PC-9 (cell line): ENCODE measurements around the gene ACVR1. TPM values are rescaled to one million over a fixed set of nuclear protein-coding genes. Genes with fewer than 3 reads are reported as not detected.

Experiments
- BruUV-seq: library from RNA; stranded (reverse); fragments of 400-500 nt; replicated peaks from 2 replicates; lab custom pipeline; 2021; lab: Mats Ljungman, UMichigan
- CTCF ChIA-PET: fragments of 300-600 bp; sonication (Branson Sonifier 250); formaldehyde crosslinking; loops from one replicate; lab custom pipeline; 2022; ENCODE audit warnings: antibody characterized with exemption; lab: Charles Lee
- POLR2A ChIA-PET: fragments of 300-600 bp; sonication (Branson Sonifier 250); formaldehyde crosslinking; loops from one replicate; lab custom pipeline; 2022; ENCODE audit warnings: antibody characterized with exemption; ENCODE audit not compliant: unreplicated experiment; lab: Charles Lee
- DNase-seq, 2 experiments: peaks; one replicate each; pipeline versions ENCODE4 v3.0.0 to v3.0.0-alpha.2; 2015 to 2022; ENCODE audit warnings: mixed read lengths in 1 of 2
- H2AFZ ChIP-seq: fragments of 200-600 bp; sonication (generic); 2 replicates; pipeline ENCODE4 v1.8.1; 2017; ENCODE audit warnings: antibody characterized with exemption
- H3F3A ChIP-seq: fragments of 200-600 bp; sonication (generic); 2 replicates; pipeline ENCODE4 v1.8.1; 2017; ENCODE audit warnings: antibody characterized with exemption, mild to moderate bottlenecking, low read depth; ENCODE audit not compliant: insufficient read depth
- H3K27ac ChIP-seq: fragments of 200-600 bp; sonication (generic); 2 replicates; pipeline ENCODE4 v1.6.1; 2016; ENCODE audit warnings: mixed run types
- H3K27me3 ChIP-seq: fragments of 200-600 bp; sonication (generic); 2 replicates; pipeline ENCODE4 v1.6.1; 2016; ENCODE audit warnings: low read depth, mixed run types; ENCODE audit not compliant: insufficient read depth
- H3K36me3 ChIP-seq: fragments of 200-600 bp; sonication (generic); 2 replicates; pipeline ENCODE4 v1.6.1; 2016; ENCODE audit warnings: low read depth, mixed run types
- H3K4me1 ChIP-seq: fragments of 200-600 bp; sonication (generic); replicated peaks from 2 replicates; pipeline ENCODE4 v1.6.1; 2016; ENCODE audit warnings: mixed run types; ENCODE audit not compliant: insufficient read depth
- H3K4me2 ChIP-seq: fragments of 200-600 bp; sonication (generic); 2 replicates; pipeline ENCODE4 v1.6.1; 2017; ENCODE audit warnings: mixed run types
- H3K4me3 ChIP-seq: fragments of 200-600 bp; sonication (generic); 2 replicates; pipeline ENCODE4 v1.6.1; 2016; ENCODE audit warnings: mixed run types
- H3K79me2 ChIP-seq: fragments of 200-600 bp; sonication (generic); 2 replicates; pipeline ENCODE4 v1.6.1; 2017; ENCODE audit warnings: low read depth, mixed run types
- H3K9me2 ChIP-seq: fragments of 200-600 bp; sonication (generic); 2 replicates; pipeline ENCODE4 v1.8.1; 2017; ENCODE audit warnings: mild to moderate bottlenecking; ENCODE audit not compliant: insufficient read depth
- H3K9me3 ChIP-seq: fragments of 200-600 bp; sonication (generic); 2 replicates; pipeline ENCODE4 v1.8.1; 2016; ENCODE audit warnings: low read depth; ENCODE audit not compliant: insufficient read depth
- H4K20me1 ChIP-seq: fragments of 200-600 bp; sonication (generic); 2 replicates; pipeline ENCODE4 v1.8.1; 2017; ENCODE audit not compliant: insufficient read depth
- CTCF ChIP-seq: fragments of 200-600 bp; sonication (generic); conservative IDR thresholded peaks from 2 replicates; pipeline ENCODE4 v1.6.1; 2017; ENCODE audit warnings: mixed run types, antibody characterized with exemption, mild to moderate bottlenecking, moderate library complexity
- EZH2 ChIP-seq: fragments of 200-600 bp; sonication (generic); IDR thresholded peaks from 2 replicates; pipeline ENCODE4 v1.8.0; 2017; ENCODE audit warnings: antibody characterized with exemption, low read depth
- intact Hi-C: fragments of 100-400 bp; cut with micrococcal nuclease; formaldehyde crosslinking; loops from one replicate; pipeline ENCODE4 v1.10.0; 2022; ENCODE audit not compliant: unreplicated experiment
- total RNA-seq: library from RNA; stranded (reverse); gene quantifications from 2 replicates; pipeline ENCODE4 v1.2.3, GENCODE V29; 2021

ACVR1 gene
- total RNA-seq, 1 experiment from 2014 or later, result 8.9 TPM

- H3K79me2 ChIP-seq, result no peaks in the 10 kb centered on the region
- intact Hi-C loops, result no loop called here
- no TSS peak for BruUV-seq
- no peak overlapping the region for H3K4me2 ChIP-seq
- CTCF ChIA-PET, result no interaction called here
- H3K4me3 ChIP-seq, result no peak overlapping the region
- no peaks in the 10 kb centered on the region for H3F3A ChIP-seq
- H3K9me2 ChIP-seq, result no peaks in the 10 kb centered on the region
- no peaks in the 10 kb centered on the region for H4K20me1 ChIP-seq
- no peak overlapping the region for H2AFZ ChIP-seq
- no peak for TF ChIP-seq EZH2
- no peak for TF ChIP-seq CTCF
- no peaks in the 10 kb centered on the region for H3K27me3 ChIP-seq
- peaks cover 10% of the 10 kb centered on the region; the same call in 1 of the 2 replicates for H3K4me1 ChIP-seq
- H3K36me3 ChIP-seq, result no peaks in the 10 kb centered on the region
- no peak for DNase-seq
- no peak overlapping the region for H3K27ac ChIP-seq
- H3K9me3 ChIP-seq, result no peaks in the 10 kb centered on the region
- POLR2A ChIA-PET, result no interaction called here
These were observed 180.1 kb downstream of the ACVR1 start for GRCh38 chr2:157696036-157696435.

- POLR2A ChIA-PET, result no interaction called here
- Histone ChIP-seq H3K4me2 (no peak overlapping the region), H3K36me3 (no peaks in the 10 kb centered on the region), H3K27me3 (no peaks in the 10 kb centered on the region), H3K9me3 (no peaks in the 10 kb centered on the region), H3F3A (no peaks in the 10 kb centered on the region), H3K4me3 (no peak overlapping the region), H3K4me1 (peaks cover 10% of the 10 kb centered on the region; the same call in 1 of the 2 replicates), H3K9me2 (no peaks in the 10 kb centered on the region), H3K79me2 (no peaks in the 10 kb centered on the region), H3K27ac (peak overlapping the region; percentile 54), H4K20me1 (no peaks in the 10 kb centered on the region), H2AFZ (no peak overlapping the region)
- intact Hi-C loops, result no loop called here
- DNase-seq, result peak; percentile 45 to 77
- no TSS peak for BruUV-seq
- CTCF ChIA-PET, result no interaction called here
- no peak for TF ChIP-seq CTCF
These were observed 183.4 kb downstream of the ACVR1 start for GRCh38 chr2:157692768-157693167.

DNA sequence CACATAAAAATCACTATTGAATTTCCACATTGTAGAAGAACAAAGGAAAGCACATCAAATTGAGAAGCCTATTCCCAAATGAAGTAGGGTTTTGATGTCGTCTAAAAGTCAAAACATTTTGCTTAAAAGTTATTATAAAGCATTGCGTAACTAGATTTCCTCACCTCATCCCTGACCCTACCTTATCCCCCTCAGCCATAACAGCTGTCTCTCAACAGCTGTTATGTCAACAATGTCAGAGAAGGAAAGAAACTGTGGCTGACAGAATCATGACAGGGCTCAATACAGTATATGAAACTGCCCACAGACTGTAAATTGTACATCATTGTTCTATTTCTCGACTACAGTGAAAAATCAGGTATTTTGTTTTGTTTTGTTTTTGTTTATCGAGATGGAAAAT lies 184.4 kb downstream of the ACVR1 start:
- H3K4me2 ChIP-seq, result no peak overlapping the region
- TF ChIP-seq CTCF (no peak), EZH2 (no peak)
- POLR2A ChIA-PET, result no interaction called here
- no peaks in the 10 kb centered on the region for H3K9me2 ChIP-seq
- no peaks in the 10 kb centered on the region for H3F3A ChIP-seq
- H3K4me3 ChIP-seq, result no peak overlapping the region
- H3K79me2 ChIP-seq, result no peaks in the 10 kb centered on the region
- H3K27ac ChIP-seq, result no peak overlapping the region
- BruUV-seq, result no TSS peak
- H2AFZ ChIP-seq, result no peak overlapping the region
- intact Hi-C loops, result no loop called here
- CTCF ChIA-PET, result no interaction called here
- H3K27me3 ChIP-seq, result no peaks in the 10 kb centered on the region
- H3K9me3 ChIP-seq, result no peaks in the 10 kb centered on the region
- DNase-seq, result no peak
- H3K4me1 ChIP-seq, result peaks cover 10% of the 10 kb centered on the region; the same call in 1 of the 2 replicates
- no peaks in the 10 kb centered on the region for H4K20me1 ChIP-seq
- H3K36me3 ChIP-seq, result no peaks in the 10 kb centered on the region
